Femur (tissue), 1 donor: ENCODE data around the gene ETV5.

Experiments
- DNase-seq: peaks from one replicate; pipeline ENCODE4 v3.0.0-alpha.2; 2017

The ETV5 gene

DNA sequence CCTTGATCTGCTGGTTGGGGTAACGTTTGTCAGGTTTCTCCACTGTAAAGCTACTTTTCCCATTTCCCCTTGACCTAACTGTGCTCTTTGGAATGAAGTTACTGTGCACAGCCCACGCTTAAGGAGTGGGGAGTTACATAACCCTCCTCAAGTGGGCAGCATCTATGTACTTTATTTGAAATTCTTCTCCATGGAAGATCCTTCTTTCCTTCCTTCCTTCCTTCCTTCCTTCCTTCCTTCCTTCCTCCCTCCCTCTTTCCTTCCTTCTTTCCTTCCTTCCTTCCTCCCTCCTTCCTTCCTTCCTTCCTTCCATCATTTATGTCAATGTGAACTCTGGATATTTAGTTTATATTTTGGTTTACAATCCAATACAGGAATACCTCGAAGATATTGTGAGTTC lies 94.0 kb downstream of the ETV5 start:
- no peak for DNase-seq

DNA sequence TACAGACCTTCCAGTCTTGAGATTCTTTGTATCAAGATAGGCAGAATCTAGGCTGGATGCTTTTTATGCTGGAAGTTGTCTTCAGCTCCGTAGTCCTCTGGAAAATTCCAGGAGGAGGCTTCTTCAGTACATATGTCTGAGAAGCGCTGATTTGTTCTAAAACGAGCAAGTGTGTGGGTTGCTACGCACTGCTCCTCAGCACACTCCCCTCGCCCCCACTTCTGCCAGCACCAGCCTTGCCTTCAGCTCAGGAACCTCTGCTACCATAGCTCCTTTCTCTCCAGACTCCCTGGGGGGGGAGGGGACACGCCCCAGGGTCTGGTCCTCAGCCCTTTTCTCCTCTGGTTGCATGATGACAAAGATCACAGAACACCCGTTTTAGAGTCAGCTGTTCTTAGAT lies 95.6 kb downstream of the ETV5 start:
- DNase-seq, result no peak

DNA sequence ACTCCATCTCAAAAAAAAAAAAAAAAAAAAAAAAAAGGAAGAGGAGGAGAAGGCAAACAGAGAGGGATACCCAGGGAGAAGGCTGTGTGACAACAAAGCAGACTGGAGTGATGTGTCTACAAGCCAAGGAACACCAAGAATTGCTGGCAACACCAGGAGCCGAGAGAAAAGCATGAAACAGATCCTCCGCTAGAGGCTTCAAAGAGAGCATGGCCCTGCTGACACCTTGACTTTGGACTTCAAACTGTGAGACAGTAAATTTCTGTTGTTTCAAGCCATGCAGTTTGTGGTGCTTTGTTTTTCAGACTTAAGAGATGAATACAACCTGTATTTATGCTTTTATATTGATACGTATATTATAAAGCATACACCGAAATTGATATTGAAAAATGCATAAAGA lies 96.8 kb downstream of the ETV5 start:
- DNase-seq, result no peak

DNA sequence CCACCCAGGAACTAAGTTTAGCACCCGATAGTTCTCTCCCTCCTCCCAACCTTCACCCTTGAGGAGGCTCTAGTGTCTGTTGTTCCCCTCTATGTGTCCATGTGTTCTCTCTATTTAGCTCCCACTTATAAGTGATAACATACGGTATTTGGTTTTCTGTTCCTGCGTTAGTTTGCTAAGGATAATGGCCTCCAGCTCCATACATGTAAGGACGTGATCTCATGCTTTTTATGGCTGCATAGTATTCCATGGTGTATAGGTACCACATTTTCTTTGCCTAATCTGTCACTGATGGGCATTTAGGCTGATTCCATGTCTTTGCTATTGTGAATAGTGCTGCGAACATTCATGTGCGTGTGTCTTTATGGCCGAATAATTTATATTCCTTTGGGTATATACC lies 104.2 kb downstream of the ETV5 start:
- DNase-seq, result no peak

DNA sequence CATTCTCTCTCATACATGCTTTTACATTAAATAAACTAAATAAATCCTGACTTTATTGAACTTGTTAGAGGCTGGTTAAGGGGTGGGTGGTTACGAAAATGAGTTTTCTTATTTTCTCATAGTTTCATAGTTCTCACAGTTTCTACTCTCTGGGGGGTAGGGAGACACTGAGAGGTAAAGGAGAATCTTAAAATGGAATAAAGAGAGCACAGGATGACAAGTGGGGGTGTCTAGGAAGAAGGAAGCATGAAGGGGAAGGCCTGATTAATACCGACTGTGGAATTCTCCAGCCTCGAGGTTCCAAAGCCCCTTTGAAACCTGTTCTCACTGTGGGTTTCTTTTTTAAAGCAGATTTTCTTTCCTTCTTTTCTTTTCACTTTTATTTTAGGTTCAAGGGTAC lies 104.7 kb downstream of the ETV5 start:
- DNase-seq, result no peak

DNA sequence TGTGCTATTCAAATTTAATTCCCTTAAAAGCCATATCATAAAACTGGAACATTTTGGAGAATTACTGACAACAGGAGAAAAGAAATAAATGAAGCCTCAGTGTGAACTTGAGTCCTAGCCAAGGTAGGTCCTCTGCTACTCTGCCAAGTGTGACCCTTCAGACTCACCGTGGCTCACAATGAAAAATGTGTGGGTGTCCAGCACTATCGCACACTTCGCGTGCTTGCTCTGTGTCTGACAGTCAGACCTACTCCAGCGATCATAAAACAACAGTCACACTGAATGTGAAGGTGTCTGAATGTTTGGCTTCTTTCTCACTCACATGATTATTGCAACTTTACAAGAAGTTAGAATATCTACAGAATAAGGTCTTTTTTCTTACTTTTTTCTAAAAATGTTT lies 105.3 kb downstream of the ETV5 start:
- DNase-seq, result no peak

DNA sequence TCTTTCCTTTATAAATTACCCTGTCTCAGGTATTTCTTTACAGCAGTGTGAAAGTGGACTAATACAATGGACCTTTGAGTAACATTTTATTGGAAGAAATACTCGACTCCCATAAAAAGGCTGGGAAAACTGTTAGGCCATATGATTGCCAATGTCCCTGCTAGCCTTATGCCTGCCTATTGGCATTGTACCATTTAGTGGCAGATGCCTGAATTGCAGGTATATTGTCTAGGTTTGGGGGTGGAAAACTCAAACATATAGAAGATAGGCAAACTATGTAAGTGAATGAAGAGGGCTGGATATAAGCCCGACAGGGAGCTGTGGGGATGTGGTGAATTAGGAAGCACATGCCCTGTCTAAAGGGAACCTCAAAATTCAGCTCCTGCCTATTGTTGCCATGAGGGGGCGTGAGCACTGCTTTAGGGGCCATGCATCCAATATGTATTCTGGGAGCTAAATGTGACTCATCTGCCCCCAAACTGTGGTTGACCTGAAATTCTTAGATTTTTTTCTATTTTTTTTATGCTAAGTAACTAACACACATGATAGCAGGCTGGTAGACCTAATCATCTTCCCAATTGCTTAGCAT lies 105.9 kb downstream of the ETV5 start:
- DNase-seq, result no peak

DNA sequence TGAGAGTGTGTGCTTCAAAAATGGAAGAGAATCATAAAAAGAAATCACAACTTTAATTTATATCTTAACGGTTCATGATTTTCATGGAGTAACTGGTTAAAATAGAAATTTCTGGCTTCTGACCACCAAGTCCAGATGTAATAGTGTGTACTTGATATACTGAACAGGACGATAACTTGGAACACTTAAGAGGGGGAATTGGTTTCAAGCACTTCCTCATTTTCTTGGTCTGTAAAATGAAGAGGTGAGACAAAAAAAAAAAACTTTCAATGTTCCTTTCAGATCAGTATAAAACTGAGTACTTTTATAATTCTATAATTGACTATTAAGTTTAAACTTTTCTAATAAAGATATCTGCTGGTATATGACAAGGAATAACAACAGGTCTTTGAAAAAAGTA lies 107.0 kb downstream of the ETV5 start:
- no peak for DNase-seq

DNA sequence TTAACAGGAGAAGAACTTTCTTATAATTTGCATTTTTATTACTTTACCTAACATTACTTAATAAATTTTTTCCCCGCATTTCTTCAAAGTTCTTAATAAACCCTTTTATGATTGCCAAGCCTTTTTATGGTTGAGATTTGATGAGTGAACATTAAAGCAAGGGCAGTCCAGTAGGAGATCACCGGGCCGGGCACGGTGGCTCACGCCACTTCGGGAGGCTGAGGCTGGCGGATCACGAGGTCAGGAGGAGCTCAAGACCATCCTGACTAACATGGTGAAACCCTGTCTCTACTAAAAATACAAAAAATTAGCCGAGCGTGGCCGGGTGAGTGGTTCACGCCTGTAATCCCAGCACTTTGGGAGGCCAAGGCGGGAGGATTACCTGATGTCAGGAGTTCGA lies 109.7 kb downstream of the ETV5 start:
- no peak for DNase-seq

DNA sequence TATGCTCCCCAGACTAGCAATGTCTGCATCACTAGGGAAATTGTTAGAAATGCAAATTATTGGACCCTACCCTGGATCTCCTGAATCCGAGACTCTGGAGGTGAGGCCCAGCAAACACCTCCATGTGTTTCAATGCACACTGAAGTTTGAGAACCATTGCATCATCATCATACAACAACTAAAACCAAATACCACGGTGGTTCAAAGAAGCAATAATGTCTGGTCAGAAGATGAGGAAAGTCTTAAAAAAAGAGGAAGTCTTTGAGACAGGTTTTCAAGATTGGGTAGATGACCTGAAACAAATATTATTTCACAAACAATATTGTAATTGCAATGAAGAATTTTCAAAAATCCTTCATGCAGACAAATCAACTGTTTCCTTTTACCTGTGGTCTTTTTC lies 110.8 kb downstream of the ETV5 start:
- DNase-seq, result no peak

DNA sequence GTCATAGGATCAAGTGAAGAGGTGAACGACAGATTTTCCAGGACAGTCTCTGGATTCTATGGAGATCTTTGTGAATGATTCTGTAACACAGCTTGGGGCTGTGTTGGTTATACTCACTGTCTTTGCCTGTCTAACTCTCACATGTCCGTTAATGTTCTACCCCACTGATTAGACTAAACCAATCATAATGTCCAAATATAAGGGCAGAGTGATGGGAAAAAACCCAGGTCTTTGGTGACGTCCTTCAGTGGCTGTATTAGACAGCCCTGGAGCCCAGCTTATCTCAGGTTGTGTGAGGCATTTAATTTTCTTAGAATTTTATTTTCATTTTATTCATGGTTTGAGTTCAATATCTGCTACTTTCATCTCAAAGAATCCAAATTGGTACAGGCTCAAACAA lies 111.8 kb downstream of the ETV5 start:
- DNase-seq, result no peak
